ENCODE data around the gene GUCA2A.

DNA sequence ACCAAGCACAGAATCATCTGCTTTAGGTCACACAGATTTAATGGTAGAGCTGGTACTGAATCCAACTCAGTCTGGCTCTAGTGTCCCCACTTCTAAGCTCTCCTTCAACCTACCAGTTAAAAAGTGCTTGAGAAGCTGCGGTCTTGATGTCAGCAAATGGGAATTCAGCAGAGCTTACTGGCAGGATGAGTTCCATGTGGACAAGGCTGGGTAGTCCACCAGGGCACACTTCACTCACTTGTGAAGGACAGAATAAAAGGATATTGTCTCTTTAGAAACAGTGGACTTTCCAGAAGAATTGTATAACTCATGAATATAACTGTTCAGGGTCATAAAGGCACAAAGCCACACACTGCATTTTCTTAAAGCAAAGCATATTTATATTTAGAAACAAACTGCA is 46.4 kb downstream of the GUCA2A start:
- no peak for TF ChIP-seq CTCF (conservative IDR thresholded peaks at IDR 0.05)
- no peak for TF ChIP-seq ZFX (IDR thresholded peaks at IDR 0.05)
